Measurements from ENCODE around the gene ENPP5. TPM values are rescaled to one million over a fixed set of nuclear protein-coding genes. Genes with fewer than 3 reads are reported as not detected.
"Not testable (repeated sequence)": the region's sequence is repeated elsewhere in the genome, so short reads cannot be mapped to it uniquely, and the experiment has no call there.

Gene ENPP5
- total and polyA plus RNA-seq, 2 of the 4 experiments (the other 2 are of a cell fraction), result under 0.01 TPM; not detected in 1

GRCh38 chr6:46149066-46149465 is 21.7 kb downstream of the ENPP5 start:
- H2AK5ac ChIP-seq (ENCODE audit: low read depth, low read length); H3K14ac ChIP-seq (replicated peaks; ENCODE audit: low read depth, low read length); H4K8ac ChIP-seq (ENCODE audit: low read depth in 2 of 2, low read length in 2 of 2); H3K18ac ChIP-seq (ENCODE audit: low read depth, low read length); H3K9me3 ChIP-seq (ENCODE audit: control insufficient read depth, insufficient read depth, low read length); H3K36me3 ChIP-seq (ENCODE audit: control insufficient read depth, insufficient read depth, low read length); H3K9ac ChIP-seq (ENCODE audit: low read depth, low read length); H2BK120ac ChIP-seq (ENCODE audit: low read depth, low read length); H3K4me2 ChIP-seq (ENCODE audit: low read depth, low read length); H3K4me1 ChIP-seq (ENCODE audit: control insufficient read depth, insufficient read depth, low read length); dilution Hi-C loops (cut with HindIII; ENCODE audit: low sequenced_read_pairs, unreplicated experiment); POLR2A ChIA-PET (ENCODE audit: unreplicated experiment); H2AK9ac ChIP-seq (replicated peaks; ENCODE audit: low read depth, low read length, poor library complexity); H3K79me1 ChIP-seq (ENCODE audit: low read depth in 1 of 2, low read length in 2 of 2); H3K4ac ChIP-seq (ENCODE audit: low read depth, low read length); H3K27ac ChIP-seq (ENCODE audit: insufficient read depth, low read length); H3K56ac ChIP-seq (ENCODE audit: extremely low read depth, insufficient read depth, low read length); H2BK20ac ChIP-seq (ENCODE audit: low read depth, low read length); DNase-seq; H2BK15ac ChIP-seq (ENCODE audit: low read depth, low read length); H4K5ac ChIP-seq (ENCODE audit: low read depth, low read length); H4K91ac ChIP-seq (ENCODE audit: insufficient read depth, low read depth, low read length); H3K27me3 ChIP-seq (ENCODE audit: control insufficient read depth, insufficient read depth, low read length); H4K20me1 ChIP-seq (ENCODE audit: insufficient read depth, low read length); H3K23ac ChIP-seq (ENCODE audit: low read depth, low read length); CTCF ChIA-PET; in situ Hi-C loops (cut with MboI; ENCODE audit: low sequenced_read_pairs); intact Hi-C loops (cut with micrococcal nuclease); BruUV-seq (replicated peaks); H3K4me3 ChIP-seq (ENCODE audit: insufficient read depth, low read depth, low read length); H3K9me1 ChIP-seq (ENCODE audit: insufficient read depth, low read length); H2AFZ ChIP-seq (replicated peaks; ENCODE audit: low read length, poor library complexity); H2BK5ac ChIP-seq (ENCODE audit: low read depth, low read length, poor library complexity, severe bottlenecking); ATAC-seq (ENCODE audit: low read depth): not testable (repeated sequence)
- WGBS, 2 experiments (ENCODE audit: extremely low coverage in 2 of 2, insufficient read length in 1 of 2), result no CpG with 5 or more reads among the region's 3 CpGs
